ENCODE measurements around the gene TPD52L2.
A peak's percentile ranks its signal among the peaks of the same experiment; 100 is the strongest.

TPD52L2 gene

DNA sequence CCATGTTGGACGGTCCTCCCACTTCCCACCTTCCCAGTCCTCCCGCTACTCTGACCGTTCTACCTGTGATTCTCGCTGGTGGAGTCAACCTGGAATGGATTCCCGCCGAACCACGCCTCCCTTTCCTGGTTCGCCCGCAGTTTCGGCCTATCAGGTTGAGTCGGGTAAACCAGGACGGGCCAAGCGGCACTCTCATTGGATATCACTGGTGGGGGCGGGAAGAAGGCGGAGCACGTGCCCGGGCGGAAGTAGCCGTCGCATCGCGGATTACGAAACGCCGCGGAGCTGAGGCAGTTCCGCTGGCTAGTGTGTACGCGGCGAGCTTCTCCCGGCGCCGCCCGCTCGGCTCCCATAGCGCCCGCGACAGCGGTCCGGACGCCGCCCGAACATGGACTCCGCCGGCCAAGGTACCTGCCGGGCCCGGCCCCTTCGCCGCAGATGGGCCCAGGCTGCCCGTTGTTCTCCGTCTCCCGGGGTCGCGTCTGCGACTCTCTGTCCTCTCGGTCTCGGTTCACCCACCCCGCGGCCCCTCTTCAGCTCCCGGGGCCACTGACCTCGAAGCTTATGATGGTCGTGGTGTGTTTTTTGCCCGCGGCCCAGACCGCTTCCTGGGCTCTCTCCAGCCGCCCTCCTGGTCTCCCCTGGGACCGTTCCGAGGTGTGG is at the start of gene TPD52L2:
Gene TPD52L2 (plus strand): TSS at position 293 of the 663 bp plus-strand sequence. CDS start 96 bp downstream, at position 389.
- DNase-seq, result peak; percentile 99

DNA sequence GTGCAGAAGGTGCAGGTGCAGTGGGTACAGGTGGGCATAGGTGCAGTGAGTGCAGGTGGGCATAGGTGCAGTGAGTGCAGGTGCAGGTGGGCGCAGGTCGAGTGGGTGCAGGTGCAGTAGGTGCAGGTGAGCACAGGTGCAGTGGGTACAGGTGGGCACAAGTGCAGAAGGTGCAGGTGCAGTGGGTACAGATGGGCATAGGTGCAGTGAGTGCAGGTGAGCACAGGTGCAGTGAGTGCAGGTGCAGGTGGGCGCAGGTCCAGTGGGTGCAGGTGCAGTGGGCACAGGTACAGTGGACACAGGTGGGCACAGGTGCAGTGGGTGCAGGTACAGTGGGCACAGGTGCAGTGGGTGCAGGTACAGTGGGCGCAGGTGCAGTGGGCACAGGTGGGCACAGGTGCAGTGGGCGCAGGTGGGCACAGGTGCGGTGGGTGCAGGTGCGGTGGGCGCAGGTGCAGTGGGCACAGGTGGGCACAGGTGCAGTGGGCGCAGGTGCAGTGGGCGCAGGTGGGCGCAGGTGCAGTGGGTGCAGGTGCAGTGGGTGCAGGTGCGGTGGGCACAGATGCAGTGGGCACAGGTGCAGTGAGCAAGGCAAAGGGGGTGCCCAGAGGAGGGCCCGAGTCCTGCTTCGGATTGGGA is 49.3 kb upstream of the TPD52L2 start:
- no peak for DNase-seq

DNA sequence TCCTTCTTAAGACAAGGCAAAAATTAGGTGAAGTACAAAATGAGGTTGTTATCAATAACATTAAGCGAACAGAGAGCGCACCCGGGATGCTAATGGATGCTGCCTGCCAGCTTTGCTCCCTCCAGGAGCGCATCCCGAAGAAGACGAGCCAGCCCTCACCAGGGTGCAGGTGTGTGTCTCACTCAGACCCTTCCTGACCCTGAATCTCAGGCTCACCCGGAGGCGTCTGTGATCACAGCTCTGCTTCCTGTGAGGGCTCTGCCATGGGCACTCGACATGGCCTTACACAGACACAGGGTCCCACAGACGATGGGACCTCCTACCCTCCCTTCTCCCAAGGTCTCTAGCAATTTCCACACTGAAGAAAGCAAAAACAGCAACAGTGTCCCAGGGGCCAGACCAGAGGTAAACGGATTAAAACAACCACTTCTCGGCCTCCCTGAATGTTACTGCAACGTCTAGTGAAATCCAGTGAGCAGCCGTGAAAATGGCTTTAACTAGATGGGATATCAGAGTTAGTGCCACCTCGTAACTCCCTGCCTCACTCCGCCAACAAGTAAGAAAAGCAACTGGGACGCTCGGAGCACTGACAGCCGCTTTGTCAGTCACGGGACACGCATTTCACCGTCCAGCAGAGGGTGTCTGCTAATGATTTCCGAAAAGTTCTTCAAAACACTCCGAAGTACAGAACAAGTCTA is 45.7 kb upstream of the TPD52L2 start:
- no peak for DNase-seq

DNA sequence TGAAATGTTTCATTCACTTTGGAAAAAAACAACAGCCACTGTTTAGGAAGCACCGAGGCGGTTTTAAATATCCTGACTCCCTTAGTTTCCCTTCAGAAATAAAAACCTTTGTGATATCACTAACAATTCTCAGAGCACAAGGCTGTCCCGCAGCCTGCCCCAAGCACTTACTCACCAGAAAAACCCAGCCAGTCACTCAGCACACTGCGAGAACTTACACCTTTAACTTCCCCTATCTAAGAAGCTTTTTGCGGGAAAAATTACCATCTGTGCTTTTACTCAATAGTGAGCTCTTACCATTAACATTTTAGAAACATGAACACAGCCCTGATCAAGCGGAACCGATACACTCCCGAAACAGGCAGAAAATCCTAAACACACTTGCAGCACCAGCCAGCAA is 43.3 kb upstream of the TPD52L2 start:
- no peak for DNase-seq

DNA sequence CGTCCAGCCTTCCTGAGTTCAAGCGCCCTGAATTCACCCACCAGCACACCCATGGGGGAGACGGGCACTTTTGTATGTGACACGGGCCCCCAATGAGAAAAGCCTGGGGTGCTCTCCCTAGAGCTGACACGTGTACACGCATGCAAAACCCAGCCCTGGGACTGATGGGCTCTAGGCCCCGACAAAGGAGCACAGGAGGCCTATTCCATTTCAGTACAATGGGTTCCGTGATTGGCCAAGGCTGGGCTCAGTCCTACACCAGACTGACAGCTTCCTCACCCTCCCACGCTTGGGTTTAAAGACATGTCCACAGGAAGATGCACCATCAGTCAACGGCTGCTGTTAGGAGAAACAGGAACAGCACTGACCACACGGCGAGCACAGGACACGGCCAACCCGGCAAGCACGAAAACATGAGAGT is 42.8 kb upstream of the TPD52L2 start:
- no peak for DNase-seq

DNA sequence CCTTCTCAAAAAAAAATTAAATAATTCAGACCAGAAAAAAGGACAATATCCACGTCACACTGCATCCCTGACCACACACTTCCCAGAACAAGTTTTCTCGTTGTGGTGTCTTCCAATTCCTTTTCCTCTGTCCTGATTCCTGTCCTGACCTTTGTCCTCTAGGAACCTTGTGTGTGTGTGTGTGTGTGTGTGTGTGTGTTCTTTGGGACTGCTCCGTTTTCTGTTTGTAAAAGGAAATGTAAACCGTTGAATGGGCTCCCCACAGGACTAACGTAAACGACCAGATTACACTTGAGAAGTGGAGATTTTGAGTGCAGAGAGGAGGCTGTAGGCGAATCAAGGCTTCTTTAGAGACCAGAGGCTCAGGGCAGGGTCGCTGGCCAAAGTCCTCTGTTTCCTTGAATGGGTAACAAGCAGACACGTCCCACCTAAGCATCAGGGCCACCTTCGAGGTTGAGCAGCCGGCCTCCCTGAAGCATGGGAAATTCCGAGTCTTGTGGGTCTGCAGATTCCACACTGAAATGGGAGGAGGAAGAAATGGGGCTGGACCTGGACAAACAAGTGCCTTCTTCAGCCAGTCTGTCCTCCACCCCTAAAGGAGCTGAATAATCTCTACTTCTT is 41.3 kb upstream of the TPD52L2 start:
- DNase-seq, result no peak

DNA sequence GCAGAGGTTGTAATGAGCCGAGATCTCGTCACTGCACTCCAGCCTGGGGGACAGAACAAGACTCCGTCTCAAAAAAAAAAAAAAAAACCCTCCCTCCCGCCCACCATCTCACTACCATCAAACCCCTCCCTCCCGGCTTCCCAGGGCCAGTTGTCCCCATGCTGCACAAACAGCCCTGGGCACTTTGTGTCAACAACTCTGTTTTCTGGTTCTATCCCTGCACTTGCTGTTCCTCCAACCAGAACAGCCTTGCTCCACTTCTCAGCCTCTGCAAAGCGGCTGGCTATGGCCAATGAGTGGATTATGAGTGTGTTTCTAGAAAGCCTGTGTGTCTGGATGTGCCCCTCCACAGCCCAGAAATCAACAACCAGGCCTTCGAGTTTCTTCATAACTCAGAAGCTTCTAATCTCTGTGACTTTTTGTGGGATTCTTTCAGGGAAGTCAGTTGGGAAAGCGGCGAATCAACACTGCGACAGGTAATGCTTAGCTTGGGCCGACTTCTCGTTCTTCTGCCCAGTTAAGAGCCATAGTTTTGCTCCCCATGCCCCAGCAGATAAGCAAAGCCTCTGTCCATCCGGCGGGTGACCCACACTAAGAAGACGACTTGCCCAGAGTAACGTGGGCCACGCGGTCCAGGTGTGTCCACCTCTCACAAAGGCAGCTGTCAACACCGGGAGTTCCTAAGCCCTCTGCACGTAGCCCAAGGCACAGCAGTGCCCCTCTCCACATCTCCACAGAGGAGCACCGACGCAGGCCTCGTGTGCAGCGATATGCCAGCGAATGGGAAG is 39.5 kb upstream of the TPD52L2 start:
- DNase-seq, result no peak

DNA sequence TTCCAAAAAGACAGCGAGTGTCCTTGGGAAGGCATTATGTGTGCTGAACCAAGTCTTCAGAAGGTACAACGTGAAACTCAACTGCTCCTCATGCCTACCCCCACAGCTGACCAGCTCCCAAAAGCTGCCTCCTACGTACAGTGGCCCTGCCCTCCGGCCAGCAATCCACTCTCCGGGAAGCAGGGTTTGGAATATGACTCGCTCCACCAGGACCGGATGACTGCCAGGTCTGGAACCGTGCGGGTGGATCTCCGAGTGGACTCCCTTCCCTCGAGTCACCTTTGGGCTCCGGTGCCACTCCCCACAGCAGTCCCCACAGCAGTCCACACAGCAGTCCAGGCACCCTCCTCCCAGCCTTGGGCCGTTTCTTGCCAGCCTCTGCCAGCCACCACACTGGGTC is 38.3 kb upstream of the TPD52L2 start:
- no peak for DNase-seq

DNA sequence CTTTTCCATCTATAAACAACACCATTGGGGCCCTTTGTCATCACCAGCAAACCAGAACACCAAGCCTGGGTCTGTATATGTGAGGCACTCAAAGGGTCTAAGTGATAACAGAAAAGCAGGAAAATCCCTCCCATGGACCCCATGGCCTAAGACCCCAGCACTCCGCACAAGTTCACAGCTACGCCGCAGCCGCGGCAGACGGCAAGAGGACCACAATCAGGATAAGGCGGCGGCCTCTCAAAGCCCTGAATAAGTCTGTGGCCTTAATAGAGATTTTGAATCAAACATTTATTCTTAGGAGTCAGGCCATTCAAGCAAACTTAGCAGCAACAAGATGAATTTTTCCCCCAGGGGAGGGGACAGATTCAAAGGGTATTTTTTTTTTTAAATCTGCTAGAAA is 36.9 kb upstream of the TPD52L2 start:
- DNase-seq, result no peak

DNA sequence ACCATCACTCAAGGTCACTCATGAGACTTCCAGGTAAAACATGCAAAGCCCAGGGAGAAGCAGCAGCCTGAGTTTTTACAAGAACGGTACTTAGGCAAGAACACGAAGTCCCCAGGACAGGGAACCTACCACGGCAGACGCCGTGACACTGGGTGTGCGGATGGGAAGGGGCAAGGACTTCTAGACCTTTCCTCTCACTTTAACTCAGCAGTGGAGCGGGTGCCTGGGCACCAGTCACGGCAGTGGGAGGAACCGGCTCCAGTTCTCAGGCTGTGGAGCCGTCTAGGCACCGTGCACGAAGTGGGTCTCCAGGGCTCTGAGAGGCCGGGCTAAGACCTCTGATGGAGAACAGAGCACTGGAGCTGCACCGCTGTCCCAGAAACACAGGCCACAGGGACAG is 36.5 kb upstream of the TPD52L2 start:
- no peak for DNase-seq

DNA sequence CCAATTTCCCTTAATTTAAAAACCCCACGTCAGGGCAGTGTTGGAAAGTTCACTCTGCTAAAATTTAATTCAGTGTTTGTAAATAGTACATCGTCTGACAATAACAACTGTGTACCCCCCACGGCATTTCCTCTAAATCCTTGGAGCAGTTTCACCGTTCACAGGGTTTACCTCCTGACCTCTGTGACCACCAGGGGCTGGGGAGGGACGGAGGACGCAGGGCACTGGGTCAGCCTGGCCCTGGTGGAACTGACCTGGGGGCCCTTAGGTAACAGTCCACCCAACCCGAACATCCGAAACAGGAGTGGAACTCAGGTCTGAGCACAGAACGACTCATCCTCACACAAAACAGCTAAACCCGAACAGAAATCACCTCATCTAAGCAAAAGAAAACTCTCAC is 36.1 kb upstream of the TPD52L2 start:
- no peak for DNase-seq

DNA sequence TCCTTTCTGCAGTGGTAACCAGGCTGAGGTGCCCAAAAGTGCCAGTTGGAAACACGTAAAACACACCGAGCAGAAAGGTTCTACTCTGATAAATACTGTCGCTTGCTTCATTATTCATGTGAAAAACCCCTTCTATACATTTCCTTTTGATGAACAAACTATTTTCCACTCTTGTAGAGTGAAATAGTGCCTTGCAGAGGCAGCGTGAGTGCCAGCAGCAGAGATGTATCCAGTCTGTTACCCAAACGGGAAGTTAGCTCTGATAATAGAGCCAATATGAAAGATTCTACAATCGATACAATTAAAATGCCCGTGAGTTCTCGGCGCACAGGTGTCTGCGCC is 35.5 kb upstream of the TPD52L2 start:
- no peak for DNase-seq

DNA sequence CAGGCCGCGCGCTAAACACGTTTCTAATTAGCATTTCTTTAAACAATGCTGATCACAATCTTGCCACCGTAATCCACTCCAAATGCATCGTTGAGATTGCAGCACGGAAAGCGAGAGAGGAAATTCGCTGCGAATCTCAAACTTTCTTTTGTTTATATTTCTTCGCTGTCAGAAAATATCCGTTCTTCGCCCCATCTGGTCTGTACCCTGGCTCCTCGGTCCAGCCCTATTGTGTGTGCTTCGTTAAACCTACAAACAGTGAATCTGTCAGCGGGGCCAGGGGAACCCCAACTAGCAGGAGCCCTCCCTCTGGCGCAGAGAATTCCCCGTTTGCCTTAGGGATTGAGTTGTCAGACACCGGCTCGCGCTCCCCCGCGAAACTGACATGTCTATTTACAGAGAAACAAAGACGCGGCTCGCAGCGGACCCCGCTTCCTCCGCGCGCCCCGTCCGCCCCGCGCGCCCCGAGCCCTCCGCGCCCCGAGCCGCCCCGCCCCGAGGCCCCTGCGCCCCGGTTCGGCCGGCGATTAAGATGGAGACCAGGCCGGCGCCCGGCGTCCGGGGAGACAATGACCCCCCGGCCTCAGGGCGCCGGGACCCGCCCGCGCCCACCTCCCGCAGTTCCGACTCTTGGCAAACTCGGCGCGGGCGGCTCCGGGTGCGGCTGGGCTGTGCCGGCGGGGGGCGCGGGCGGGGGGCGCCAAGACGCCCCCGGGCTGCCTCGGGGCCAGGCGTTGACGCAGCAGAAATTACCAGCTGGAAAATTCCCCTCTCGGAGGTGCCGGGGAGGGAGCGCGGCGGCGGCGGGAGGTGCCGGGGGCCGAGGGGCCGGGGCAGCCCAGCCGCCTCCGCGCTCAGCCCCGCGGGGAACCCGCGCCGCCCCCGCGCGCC is 34.9 kb upstream of the TPD52L2 start:
- DNase-seq, result no peak

DNA sequence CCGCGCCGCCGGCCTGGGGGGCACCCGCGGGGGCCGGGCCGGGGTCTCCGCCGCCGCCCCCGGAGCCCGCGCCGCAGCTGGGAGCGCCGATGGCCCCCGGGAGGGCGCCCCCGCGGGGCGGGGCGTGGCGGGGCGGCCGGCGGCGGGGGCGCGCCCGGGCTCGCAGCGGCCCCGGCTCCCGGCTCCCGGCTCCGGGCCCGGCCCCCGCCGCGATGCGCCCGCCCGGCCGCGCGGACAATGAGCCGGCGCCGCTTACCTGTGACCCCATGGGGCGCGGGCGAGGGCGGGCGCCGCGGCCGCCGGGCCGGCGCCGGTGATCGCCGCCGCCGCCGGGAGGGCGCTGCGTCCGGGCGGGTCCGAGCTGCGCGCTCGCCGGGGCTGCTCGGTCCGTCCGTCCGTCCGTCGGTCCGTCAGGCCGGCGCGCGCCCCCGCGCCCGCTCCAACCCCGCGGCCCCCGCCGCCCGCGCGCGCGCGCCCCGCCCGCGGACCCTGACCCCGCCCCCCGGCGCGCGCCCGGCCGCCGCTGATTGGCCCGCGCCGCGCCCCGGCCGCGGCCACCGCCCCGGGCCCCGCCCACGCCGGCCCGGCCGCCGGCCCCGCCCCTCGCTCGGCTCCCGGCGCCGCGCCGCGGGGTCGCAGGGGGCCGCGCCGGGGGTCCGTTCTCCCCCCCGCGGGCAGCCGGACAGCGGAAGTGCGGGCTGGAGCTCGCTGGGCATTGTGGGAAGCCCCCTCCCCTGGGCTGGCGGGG is 34.1 kb upstream of the TPD52L2 start, which contains the start of gene ZBTB46:
Gene ZBTB46 (minus strand): TSS at position 424 of the 748 bp plus-strand sequence. CDS start 40,507 bp downstream, outside the sequence.
- peak; percentile 70 for DNase-seq

DNA sequence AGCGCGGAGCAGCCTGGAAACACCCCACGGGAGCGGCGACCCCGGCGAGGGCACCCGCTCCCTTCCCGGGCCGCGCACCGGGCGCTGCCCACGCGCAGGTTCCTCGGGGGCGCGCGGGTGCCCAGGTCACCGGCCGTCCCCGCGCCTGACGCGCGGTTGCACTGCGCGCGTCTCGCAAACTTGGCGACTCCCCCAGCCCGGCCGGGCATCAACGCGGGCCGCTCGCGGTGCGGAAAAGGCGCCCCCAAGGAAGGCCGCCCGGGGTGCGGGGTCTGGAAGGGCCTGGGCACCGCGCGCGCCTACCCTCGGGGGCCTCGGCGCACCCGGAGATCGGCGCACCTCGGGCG is 33.5 kb upstream of the TPD52L2 start:
- DNase-seq, result no peak

DNA sequence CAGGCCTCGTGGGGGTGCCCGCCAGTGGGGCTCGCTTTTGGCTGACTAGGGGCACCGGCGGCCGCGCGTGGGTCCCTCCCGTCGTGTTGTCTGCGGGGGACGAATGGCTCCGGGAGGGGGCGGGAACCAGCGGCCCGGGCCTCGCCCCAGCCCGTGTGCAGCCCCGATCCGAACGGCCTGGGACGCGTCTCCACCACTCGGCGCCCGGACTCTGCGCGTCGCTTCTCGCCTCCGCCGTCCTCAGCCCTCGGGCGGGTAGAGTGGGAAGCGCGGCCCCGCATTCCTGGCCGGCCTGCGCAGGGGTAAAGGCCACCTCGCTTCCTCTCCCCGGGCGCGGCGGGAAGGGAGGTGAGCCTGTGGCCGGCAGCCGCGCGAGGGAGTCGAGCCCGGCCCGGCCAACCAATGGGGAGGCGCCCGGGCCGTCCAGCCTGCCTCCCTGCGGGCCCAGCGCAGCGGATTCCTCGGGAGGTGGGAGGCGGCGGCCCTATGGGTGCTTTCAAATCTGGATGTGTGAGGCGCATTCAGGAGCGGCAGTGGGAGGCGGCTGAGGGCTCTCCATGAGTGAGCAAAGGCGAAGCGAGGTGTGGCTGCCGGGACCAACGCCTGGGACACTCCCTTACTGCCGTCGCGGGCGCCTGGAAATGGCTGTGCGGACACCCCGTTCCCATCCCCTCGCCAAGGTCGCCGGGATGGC is 32.9 kb upstream of the TPD52L2 start:
- DNase-seq, result no peak

DNA sequence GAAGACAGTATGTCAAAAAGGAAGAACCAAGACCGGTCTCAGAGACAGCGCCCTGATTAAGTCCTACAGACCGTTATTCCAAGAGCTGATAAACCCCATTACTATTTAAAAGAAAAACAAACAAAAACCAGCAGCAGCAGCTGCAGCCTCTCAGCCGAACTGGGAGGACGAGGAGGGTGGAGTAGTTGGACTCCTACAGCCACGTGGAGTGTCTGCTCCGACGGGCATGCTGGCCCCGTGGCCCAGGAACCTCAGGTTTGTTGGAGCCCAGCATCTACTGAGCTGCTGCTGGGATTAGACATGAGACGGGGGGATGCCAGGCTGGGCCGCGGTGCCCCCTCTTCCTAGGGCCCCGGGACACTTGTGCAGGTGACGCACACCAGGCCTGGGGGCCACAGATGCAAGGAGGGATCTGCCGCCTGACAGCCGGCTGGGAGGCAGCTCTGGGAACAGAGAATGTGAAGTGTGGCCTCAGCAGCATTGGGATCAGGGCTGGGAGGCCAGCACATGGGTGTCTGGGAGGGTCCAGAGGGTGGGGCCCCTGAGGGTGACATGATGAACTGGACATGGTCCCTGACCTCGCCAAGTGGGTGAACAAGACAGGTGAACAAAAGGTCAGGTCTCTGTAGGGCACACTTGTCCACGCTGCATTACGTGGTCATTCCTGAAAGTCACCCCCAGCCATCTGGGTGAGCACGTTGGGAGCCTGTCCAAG is 31.1 kb upstream of the TPD52L2 start:
- DNase-seq, result no peak

DNA sequence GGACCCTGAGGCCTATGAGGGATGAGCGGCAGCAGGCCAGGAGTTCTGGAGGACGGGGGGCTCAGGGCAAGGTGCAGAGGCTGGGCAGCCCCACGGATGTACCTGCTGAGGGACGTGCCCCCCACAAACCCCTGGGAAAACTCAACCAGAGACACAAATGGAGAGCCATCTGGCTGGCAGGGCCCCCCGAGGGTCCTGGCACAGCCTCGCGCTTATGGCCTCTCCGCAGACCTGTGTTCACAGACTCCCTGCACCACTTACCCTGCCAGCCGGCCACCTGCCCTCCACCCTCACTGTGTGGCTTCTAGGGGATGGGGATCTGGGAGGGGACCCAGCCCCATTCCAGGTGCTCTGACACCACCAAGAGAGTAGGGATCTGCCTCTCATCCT is 30.6 kb upstream of the TPD52L2 start:
- no peak for DNase-seq

DNA sequence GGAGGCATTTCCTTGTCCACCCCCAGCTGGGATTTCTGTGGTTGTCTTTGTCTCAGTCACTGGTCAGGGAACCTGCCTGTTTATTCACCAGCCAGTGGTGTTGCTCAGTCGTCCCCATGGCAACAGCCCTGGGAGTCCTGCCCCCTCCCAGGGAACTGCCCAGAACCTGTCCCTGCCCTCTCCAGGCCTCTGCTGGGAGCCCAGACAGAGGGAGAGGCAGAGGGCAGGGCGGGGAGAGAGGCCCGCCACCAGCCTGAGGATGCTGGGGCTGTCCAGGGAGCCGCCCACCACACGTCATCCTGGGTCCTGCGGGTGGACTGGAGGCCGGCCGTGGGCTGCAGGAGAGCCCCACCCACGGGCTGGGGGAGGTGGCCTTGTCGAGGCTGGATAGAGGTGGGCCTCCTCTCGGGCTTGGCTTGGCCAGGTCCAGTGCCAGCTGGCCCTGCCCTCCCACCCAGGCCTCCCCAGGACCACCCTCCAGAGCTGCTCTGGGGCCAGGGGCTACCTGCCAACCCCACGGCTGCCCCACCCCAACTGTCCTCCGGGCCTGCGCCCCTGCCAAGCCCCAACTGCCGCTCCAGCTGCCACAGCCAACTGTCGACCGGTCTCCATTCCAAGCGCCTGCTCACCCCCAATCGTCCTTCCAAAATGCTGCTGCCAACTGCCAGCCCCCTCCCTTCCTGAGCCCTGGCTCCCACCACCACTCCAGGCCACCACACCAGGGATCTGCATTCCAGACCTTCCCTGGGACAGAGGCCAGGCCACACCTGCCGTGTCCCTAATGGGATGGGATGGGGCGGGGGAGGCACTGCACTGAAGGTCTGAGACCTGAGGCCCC is 29.8 kb upstream of the TPD52L2 start:
- no peak for DNase-seq
